GM12872 (cell line): ENCODE results near the gene TRPM2.

Source experiments
- TF ChIP-seq, protein P1 (sequence below): IDR thresholded peaks from 3 replicates; pipeline ENCODE4 v1.5.1; 2011; ENCODE audit warnings: low read depth, mild to moderate bottlenecking, low read length, moderate library complexity; ENCODE audit not compliant: insufficient read depth

The TRPM2 gene

DNA sequence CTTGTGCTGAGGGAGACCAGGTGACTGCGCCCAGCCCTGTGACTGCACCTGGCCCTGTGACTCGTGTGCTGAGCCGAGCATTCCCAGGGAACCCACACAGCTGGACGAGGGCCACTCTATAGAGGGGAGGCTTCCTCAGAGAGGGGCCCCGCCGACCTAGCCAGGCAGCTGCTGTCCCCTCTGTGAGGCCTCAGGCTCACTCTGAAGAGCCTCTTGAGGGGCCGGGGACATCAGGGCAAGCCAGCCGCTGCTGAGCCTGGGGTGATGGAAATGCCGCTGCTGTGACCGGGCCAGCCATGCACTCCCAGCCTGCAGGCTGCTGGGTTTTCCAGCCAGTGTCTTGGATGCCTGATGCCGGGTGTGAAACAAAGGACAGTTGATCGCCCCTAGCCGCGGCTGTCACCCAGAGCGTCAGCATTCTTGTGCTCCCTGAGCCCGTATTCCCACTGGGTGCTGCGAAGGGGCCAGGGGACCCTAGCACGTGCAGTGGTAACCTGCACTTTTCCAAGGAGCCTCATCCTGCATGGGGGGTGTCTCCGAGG, 36.1 kb upstream of the TRPM2 start:
- TF ChIP-seq, protein P1, sequence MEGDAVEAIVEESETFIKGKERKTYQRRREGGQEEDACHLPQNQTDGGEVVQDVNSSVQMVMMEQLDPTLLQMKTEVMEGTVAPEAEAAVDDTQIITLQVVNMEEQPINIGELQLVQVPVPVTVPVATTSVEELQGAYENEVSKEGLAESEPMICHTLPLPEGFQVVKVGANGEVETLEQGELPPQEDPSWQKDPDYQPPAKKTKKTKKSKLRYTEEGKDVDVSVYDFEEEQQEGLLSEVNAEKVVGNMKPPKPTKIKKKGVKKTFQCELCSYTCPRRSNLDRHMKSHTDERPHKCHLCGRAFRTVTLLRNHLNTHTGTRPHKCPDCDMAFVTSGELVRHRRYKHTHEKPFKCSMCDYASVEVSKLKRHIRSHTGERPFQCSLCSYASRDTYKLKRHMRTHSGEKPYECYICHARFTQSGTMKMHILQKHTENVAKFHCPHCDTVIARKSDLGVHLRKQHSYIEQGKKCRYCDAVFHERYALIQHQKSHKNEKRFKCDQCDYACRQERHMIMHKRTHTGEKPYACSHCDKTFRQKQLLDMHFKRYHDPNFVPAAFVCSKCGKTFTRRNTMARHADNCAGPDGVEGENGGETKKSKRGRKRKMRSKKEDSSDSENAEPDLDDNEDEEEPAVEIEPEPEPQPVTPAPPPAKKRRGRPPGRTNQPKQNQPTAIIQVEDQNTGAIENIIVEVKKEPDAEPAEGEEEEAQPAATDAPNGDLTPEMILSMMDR: no peak

DNA sequence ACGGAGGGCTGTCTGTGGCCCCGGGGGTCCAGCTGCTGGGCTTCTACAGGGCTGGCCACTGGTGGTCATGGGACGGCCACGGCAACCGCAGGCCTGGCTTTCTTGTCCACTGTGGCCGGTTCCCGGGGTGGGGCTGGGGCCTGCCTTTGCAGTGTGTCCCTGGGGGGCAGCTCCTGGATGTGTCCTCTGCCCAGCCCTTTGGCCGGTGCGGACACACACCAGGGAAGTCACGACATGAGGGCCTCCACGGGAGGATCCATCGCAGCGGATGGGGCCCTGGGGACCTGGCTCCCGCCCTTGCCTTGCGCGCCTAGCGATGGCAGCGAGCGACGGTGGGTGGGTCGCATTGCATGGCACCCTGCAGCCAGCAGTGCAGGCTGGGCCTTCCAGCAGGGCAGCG, 35.5 kb upstream of the TRPM2 start:
- TF ChIP-seq, protein P1: no peak

DNA sequence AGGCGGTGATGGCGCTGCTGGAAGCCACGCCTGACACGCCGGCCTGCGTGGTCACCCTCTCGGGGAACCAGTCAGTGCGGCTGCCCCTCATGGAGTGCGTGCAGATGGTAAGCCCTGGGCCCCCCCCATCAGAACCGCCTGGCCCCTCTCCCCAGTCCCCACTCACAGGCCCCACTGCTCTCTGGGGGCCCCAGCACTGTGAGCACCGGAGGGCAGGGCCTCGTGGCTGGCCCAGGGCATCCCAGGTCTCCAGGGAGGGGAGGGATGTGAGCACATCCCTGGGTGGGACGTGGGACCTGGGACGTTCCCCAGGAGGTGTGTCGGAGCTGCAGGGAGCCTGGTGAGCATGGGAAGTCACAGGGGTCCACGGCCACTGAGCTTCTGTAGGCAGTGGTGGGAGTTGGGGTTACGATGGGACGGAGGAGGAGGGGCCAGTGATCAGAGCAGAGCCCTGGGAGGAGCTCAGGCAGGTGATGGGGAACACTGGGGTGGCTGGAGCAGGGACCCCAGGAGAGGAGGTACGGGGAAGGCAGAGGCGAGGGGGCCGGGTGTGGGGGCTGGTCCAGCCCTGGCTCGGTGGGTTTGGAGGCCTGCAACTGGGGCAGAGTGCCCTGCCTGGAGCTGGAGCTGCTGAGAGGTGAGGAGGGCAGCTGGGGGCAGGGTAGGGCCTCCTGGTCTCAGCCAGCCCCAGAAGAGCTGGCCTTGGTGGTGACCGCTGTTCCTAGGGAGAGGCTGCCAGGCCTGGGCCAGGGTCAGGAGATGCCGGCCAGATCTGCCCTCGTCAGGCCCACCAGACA, 34.7 kb upstream of the TRPM2 start:
- TF ChIP-seq, protein P1: no peak

DNA sequence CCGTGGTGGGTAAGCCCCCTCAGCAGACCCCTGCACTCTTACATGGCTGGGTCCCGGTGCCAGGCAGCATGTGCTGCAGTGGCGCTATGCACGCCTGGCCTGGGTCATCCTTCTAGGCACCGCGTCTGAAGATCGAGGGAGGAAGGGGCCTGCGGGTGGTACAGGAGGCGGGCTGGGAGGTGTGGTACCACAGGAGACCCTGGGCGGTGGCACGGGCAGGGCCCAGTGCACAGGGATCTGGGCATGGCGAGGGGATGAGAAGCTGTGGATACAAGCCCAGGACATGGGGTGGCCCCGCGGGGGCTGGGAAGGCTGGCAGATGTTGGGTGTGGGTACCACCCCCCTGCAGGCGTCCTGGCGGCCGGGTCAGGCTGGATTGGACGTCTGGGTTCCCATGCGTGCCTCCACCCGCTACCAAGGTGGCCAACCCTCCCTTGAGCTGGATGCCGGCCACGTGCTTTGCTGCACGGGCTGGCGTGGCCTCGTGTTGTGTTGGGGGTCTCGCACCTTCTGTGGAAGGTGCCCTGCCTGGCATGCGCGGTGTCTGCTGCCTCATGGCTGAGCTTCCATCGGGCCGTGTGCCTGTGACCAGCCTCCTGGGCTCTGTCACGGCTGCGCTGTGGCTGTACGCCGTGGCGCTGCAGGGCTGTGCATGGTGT, 33.9 kb upstream of the TRPM2 start:
- TF ChIP-seq, protein P1: no peak

DNA sequence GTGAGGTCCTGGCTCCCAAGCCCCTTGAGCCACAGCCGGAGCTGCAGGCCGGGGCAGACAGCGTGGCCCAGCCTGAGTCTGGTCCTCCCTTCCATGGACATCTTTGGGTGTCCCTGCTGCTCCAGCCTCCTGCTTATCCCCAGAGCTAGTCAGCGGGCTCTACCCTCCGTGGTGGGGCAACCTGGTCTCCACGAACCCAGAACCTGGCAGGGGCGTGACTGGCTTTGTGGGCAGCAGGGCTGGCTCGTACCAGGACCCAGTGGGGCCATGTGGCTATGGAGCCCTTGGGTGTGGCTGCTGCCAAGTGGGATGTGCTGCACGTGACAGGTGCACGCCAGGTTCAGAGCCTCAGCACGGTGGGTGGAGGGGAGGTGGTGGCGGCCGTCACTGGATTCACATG, 32.6 kb upstream of the TRPM2 start:
- TF ChIP-seq, protein P1: no peak

DNA sequence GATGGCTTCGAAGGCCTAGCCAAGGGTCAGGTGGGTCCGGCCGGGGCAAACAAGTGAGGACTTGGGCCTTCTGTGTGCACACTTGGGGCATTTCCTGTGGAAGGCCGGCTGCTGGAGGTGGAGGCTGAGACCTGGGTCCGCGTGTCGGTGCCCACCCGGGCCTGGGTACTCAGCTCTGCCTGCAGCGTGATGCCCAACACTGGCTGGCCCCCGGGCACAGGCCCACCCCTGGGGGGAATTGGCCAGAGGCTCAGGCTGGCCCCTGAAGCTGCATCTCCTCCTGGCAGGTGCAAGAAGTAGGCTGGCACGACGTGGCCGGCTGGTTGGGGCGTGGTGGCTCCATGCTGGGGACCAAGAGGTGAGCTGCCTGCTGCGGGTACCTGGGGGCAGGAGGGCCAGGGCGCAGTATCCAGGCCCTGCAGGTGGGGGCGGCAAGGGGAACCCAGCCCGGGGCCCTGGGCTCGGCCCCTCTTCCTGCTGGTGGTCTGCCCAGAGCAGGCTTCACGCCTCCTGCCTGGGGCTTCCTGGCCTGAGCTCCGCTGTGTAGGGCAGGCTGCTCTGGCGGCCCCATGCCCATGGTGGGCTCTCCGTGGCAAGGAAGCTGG, 31.5 kb upstream of the TRPM2 start:
- TF ChIP-seq, protein P1: no peak

DNA sequence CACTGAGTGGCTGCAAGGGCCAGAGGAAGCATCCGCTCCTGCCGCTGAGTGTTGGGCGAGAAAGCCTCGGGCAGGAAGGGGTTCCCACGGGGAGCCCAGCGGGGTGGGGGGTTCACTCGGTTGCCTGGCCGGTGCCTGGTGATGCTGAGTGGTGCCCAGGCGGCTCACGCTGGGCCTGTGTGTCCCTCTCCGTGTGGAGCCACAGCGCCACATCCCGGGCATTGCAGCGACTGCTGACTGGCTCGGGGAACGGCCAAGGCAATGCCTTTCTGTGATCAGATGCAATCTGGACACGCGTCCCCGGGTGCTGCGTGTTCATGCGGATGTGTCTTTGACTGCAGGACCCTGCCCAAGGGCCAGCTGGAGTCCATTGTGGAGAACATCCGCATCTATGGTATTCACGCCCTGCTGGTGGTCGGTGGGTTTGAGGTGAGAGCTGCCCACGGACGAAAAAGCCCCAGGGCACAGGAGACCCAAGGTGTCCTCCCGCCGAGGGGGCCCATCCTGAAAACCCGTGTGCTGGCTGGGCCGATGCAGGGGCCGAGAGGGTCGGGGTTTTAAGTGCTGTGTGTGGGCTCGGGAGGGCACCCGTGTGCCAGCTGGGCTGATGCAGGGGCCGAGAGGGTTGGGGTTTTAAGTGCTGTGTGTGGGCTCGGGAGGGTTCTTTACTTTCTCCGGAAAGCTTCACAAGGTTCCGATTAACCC, 30.6 kb upstream of the TRPM2 start:
- TF ChIP-seq, protein P1: no peak
